Endothelial cell of umbilical vein (primary cell): ENCODE data around the gene SRPK2. TPM values are rescaled to one million over a fixed set of nuclear protein-coding genes. Genes with fewer than 3 reads are reported as not detected.

Source experiments
- BruUV-seq: library from RNA; stranded (reverse); fragments of 400-500 nt; replicated peaks from 2 replicates; lab custom pipeline; 2021; lab: Mats Ljungman, UMichigan
- CTCF ChIA-PET: fragments of 300-600, 350-600 bp; sonication (Branson Sonifier 250); formaldehyde crosslinking; loops from one replicate; lab custom pipeline; 2021; ENCODE audit warnings: antibody characterized with exemption, inconsistent platforms; lab: Charles Lee
- POLR2A ChIA-PET: fragments of 300-600, 350-600 bp; sonication (Branson Sonifier 250); formaldehyde crosslinking; loops from one replicate; lab custom pipeline; 2021; ENCODE audit warnings: antibody characterized with exemption, inconsistent platforms; lab: Charles Lee
- DNase-seq: peaks from one replicate; pipeline ENCODE4 v3.0.0-alpha.2; 2011; ENCODE audit warnings: low read depth, low spot score
- FAIRE-seq: peaks from 2 replicates; lab custom pipeline; 2011; peaks lifted over from hg19 to GRCh38; lab: Jason Lieb, UNC
- H2AFZ ChIP-seq: 2 replicates; pipeline ENCODE4 v1.6.0; 2012; ENCODE audit warnings: low read depth, low read length, control low read depth, inconsistent platforms
- H3K27ac ChIP-seq: 2 replicates; pipeline ENCODE4 v1.5.1; 2011; ENCODE audit warnings: low read depth, mild to moderate bottlenecking, control low read depth, low read length, moderate library complexity; ENCODE audit not compliant: insufficient read depth
- H3K27me3 ChIP-seq, 2 experiments: 2 replicates each; pipeline versions ENCODE4 v1.6.0 to v1.6.1; 2011; ENCODE audit warnings: low read length in 2 of 2, mixed read lengths in 1 of 2; ENCODE audit not compliant: control insufficient read depth in 2 of 2, insufficient read depth in 2 of 2
- H3K36me3 ChIP-seq, 2 experiments: 2 replicates in 1 of 2; 3 replicates in 1 of 2; pipeline ENCODE4 v1.5.1; 2011; ENCODE audit warnings: low read length in 2 of 2, mild to moderate bottlenecking in 1 of 2, moderate library complexity in 1 of 2; ENCODE audit not compliant: control insufficient read depth in 2 of 2, insufficient read depth in 2 of 2; ENCODE audit errors: extremely low read depth in 1 of 2
- H3K4me1 ChIP-seq: 3 replicates; pipeline ENCODE4 v1.5.1; 2011; ENCODE audit warnings: mild to moderate bottlenecking, low read length; ENCODE audit not compliant: control insufficient read depth, insufficient read depth; ENCODE audit errors: extremely low read depth
- H3K4me2 ChIP-seq: 2 replicates; pipeline ENCODE4 v1.6.1; 2011; ENCODE audit warnings: low read length, control low read depth, mixed read lengths; ENCODE audit not compliant: insufficient read depth
- H3K4me3 ChIP-seq, 3 experiments: fragments of 200-600 bp in 1 of 3; sonication (generic), shearing (Covaris generic) in 1 of 3; replicated peaks in 1 of 3; 2 replicates each; pipeline ENCODE4 v1.5.1; 2011 to 2016; ENCODE audit warnings: control low read depth in 3 of 3, low read length in 3 of 3, mild to moderate bottlenecking in 2 of 3, inconsistent platforms in 1 of 3, low read depth in 1 of 3, moderate library complexity in 1 of 3; ENCODE audit not compliant: insufficient read depth in 1 of 3
- H3K79me2 ChIP-seq: 2 replicates; pipeline ENCODE4 v1.6.0; 2012; ENCODE audit warnings: low read length, inconsistent platforms; ENCODE audit not compliant: control insufficient read depth, insufficient read depth
- H3K9ac ChIP-seq: replicated peaks from 2 replicates; pipeline ENCODE3; 2011; ENCODE audit warnings: low read length, control low read depth; ENCODE audit not compliant: insufficient read depth; ENCODE audit errors: extremely low read depth
- H3K9me1 ChIP-seq: replicated peaks from 3 replicates; pipeline ENCODE4 v1.6.0; 2011; ENCODE audit warnings: mild to moderate bottlenecking, low read length; ENCODE audit not compliant: control insufficient read depth, insufficient read depth; ENCODE audit errors: extremely low read depth
- H3K9me3 ChIP-seq: replicated peaks from 2 replicates; pipeline ENCODE4 v1.5.1; 2012; ENCODE audit warnings: low read length, inconsistent platforms; ENCODE audit not compliant: control insufficient read depth, insufficient read depth
- H4K20me1 ChIP-seq: replicated peaks from 2 replicates; pipeline ENCODE3; 2011; ENCODE audit warnings: mild to moderate bottlenecking, low read length; ENCODE audit not compliant: control insufficient read depth, insufficient read depth; ENCODE audit errors: extremely low read depth
- CTCF ChIP-seq, 2 donors: IDR thresholded peaks; 1 replicate in 1 of 2; 2 replicates in 1 of 2; pipeline ENCODE4 v1.5.1; 2011; ENCODE audit warnings: low read length in 2 of 2, mild to moderate bottlenecking in 2 of 2, moderate library complexity in 2 of 2, control low read depth in 1 of 2, inconsistent platforms in 1 of 2, low read depth in 1 of 2; ENCODE audit not compliant: insufficient read depth in 1 of 2; ENCODE audit errors: extremely low read depth in 1 of 2
- EZH2 ChIP-seq: IDR thresholded peaks from 2 replicates; pipeline ENCODE4 v1.6.1; 2012; ENCODE audit warnings: borderline replicate concordance, low read depth, mild to moderate bottlenecking, moderate library complexity, low read length, inconsistent platforms; ENCODE audit not compliant: severe bottlenecking
- FOS ChIP-seq: IDR thresholded peaks from 2 replicates; pipeline ENCODE4 v1.6.1; 2011; ENCODE audit warnings: mild to moderate bottlenecking, low read length, moderate library complexity, borderline replicate concordance; ENCODE audit not compliant: insufficient read depth
- GATA2 ChIP-seq: IDR thresholded peaks from 2 replicates; pipeline ENCODE4 v1.7.0; 2011; ENCODE audit warnings: low read depth, mild to moderate bottlenecking, moderate library complexity, mixed read lengths, low read length; ENCODE audit not compliant: insufficient read length, insufficient read depth
- JUN ChIP-seq: IDR thresholded peaks from 2 replicates; pipeline ENCODE4 v1.6.1; 2011; ENCODE audit warnings: borderline replicate concordance, low read depth; ENCODE audit not compliant: insufficient read length, insufficient read depth
- MAX ChIP-seq: IDR thresholded peaks from 2 replicates; pipeline ENCODE4 v1.6.1; 2011; ENCODE audit not compliant: insufficient read depth, insufficient read length
- MYC ChIP-seq: IDR thresholded peaks from one replicate; pipeline ENCODE4 v1.6.1; 2011; ENCODE audit warnings: mild to moderate bottlenecking, low read depth, low read length
- POLR2A ChIP-seq: IDR thresholded peaks from 2 replicates; pipeline ENCODE4 v1.6.1; 2012; ENCODE audit warnings: low read depth, mild to moderate bottlenecking, control low read depth, low read length
- POLR2AphosphoS5 ChIP-seq: IDR thresholded peaks from 2 replicates; pipeline ENCODE4 v1.6.1; 2012; ENCODE audit warnings: low read depth, mild to moderate bottlenecking, control low read depth, low read length, moderate library complexity; ENCODE audit not compliant: insufficient read depth
- dilution Hi-C: fragments of 300-500 bp; cut with MboI; formaldehyde crosslinking; loops from one replicate; pipeline ENCODE4 v1.15.0; 2019; ENCODE audit warnings: low sequenced_read_pairs; ENCODE audit not compliant: extremely low pct_ligation_motif_present
- intact Hi-C: fragments of 100-400 bp; cut with micrococcal nuclease; formaldehyde crosslinking; loops from one replicate; pipeline ENCODE4 v1.10.0; 2022
- polyA plus RNA-seq, 4 experiments: library from polyadenylated mRNA; depleted of rRNA in 3 of 4; stranded (reverse) in 3 of 4; unstranded in 1 of 4; fragments of >200 nt; gene quantifications; 2 replicates each; pipeline versions ENCODE4 v1.2.1 to v1.2.3, GENCODE V29; 2011 to 2012; ENCODE audit warnings: missing spikeins in 1 of 4
- total RNA-seq: library from RNA; stranded (reverse); gene quantifications from 2 replicates; pipeline ENCODE4 v1.2.3, GENCODE V29; 2021

The SRPK2 gene
- total and polyA plus RNA-seq, 2 donors (not counting 3 experiments of a cell fraction or from before 2014, with no cell fraction given), result 13.4 to 55.2 TPM

DNA sequence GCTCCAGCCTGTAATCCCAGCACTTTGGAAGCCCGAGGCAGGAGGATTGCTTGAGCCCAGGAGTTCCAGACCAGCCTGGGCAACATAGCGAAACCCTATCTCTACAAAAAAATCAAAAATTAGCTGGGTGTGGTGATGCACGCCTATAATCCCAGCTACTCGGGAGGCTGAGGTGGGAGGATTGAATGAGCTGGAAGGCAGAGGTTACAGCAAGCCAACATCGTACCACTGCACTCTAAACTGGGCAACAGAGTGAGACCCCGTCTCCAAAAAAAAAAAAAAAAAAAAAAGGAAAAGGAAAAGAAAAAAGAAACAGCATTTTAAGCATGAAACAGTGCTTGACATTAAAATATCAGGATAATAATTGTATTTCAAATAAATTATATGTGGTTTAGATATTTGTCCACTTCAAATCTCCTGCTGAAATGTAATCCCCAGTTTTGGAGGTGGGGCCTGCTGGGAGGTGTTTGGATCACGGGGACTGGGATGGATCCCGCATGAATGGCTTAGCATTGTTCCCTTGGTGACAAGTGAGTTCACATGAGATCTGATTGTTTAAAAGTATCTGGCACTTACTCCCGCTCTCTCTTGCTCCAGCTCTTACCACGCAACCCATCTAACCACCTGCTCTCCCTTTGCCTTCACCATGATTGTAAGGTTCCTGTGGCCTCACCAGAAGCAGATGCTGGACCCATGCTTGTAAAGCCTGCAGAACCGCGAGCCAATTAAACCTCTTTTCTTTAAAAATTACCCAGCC is 103.4 kb downstream of the SRPK2 start:
- no peak for FAIRE-seq
- H4K20me1 ChIP-seq, result no peaks in the 10 kb centered on the region
- no peaks in the 10 kb centered on the region for H3K27me3 ChIP-seq
- no peaks in the 10 kb centered on the region for H3K9me1 ChIP-seq
- intact Hi-C loops (no loop called here), dilution Hi-C loops (no loop called here)
- H3K9me3 ChIP-seq, result no peaks in the 10 kb centered on the region
- TF ChIP-seq FOS (no peak), JUN (no peak)
- no peak for DNase-seq
- H3K79me2 ChIP-seq, result peaks cover 38% of the 10 kb centered on the region
- H3K27ac ChIP-seq, result no peak overlapping the region
- ChIA-PET POLR2A (no interaction called here), CTCF (interaction anchor here (0.5 kb wide), 1 partner anchor 207 kb away, joined by 4 read pairs; no protein-coding TSS in a partner anchor)
- H3K4me3 ChIP-seq, result no peak overlapping the region
- H3K4me2 ChIP-seq, result no peak overlapping the region
- H3K4me1 ChIP-seq, result no peaks in the 10 kb centered on the region
- BruUV-seq, result no TSS peak
- H3K36me3 ChIP-seq, result no peaks in the 10 kb centered on the region
- H2AFZ ChIP-seq, result no peak overlapping the region
- H3K9ac ChIP-seq, result no peak overlapping the region

DNA sequence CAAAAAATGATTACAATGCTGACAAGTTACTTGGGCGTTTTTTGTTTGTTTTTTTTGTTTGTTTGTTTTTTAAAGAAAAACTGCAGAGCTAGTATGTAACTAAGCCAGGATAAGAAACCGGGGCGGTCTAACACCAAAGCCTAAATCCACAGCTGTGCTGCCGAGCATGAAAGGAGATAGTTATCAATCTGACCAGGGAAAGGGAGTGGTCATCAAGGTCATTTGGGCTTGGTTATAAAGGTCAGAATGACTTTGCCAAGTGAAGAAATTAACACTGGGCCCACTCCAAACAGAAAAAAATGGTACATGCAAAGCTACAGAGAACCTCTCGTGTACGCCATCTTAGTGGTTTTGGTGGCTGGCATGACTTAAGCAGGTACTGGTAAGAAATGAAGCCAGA is 104.7 kb downstream of the SRPK2 start:
- Histone ChIP-seq H3K9ac (no peak overlapping the region), H3K9me1 (no peaks in the 10 kb centered on the region), H3K4me1 (no peaks in the 10 kb centered on the region), H3K4me2 (no peak overlapping the region), H2AFZ (no peak overlapping the region), H3K79me2 (peaks cover 40% of the 10 kb centered on the region), H3K36me3 (no peaks in the 10 kb centered on the region), H3K27ac (no peak overlapping the region), H3K9me3 (no peaks in the 10 kb centered on the region), H3K27me3 (no peaks in the 10 kb centered on the region), H3K4me3 (no peak overlapping the region), H4K20me1 (no peaks in the 10 kb centered on the region)
- dilution Hi-C loops, result no loop called here
- DNase-seq, result no peak
- no TSS peak for BruUV-seq
- CTCF ChIA-PET, result no interaction called here
- FAIRE-seq, result no peak
- POLR2A ChIA-PET, result no interaction called here
- TF ChIP-seq CTCF (IDR thresholded peaks at IDR 0.05; ENCODE audit: extremely low read depth in 1 of 2, insufficient read depth in 1 of 2, low read depth in 1 of 2, low read length in 2 of 2) (no peak), FOS (no peak), POLR2A (no peak), MAX (no peak), GATA2 (no peak), POLR2AphosphoS5 (no peak), MYC (no peak), EZH2 (no peak), JUN (no peak)
- intact Hi-C loops, result no loop called here
